KMS-11 (cell line): Measurements from ENCODE around the gene ZNF214.

ENCODE experiments used
- H2AFZ ChIP-seq: fragments of 200-600 bp; sonication (generic); 2 replicates; pipeline ENCODE4 v1.6.1; 2016; ENCODE audit warnings: antibody characterized with exemption, mixed run types, low read depth
- H3K27ac ChIP-seq: fragments of 200-600 bp; sonication (generic); 2 replicates; pipeline ENCODE4 v1.6.1; 2016; ENCODE audit warnings: mild to moderate bottlenecking, mixed run types
- H3K27me3 ChIP-seq: fragments of 200-600 bp; sonication (generic); 2 replicates; pipeline ENCODE4 v1.6.1; 2017; ENCODE audit warnings: mild to moderate bottlenecking, low read depth, mixed run types, moderate library complexity; ENCODE audit not compliant: insufficient read depth
- H3K36me3 ChIP-seq: fragments of 200-600 bp; sonication (generic); 2 replicates; pipeline ENCODE4 v1.6.1; 2017; ENCODE audit warnings: mild to moderate bottlenecking, mixed run types; ENCODE audit not compliant: insufficient read depth
- H3K4me1 ChIP-seq: fragments of 200-600 bp; sonication (generic); 2 replicates; pipeline ENCODE4 v1.6.1; 2016; ENCODE audit warnings: mild to moderate bottlenecking, low read depth, mixed run types; ENCODE audit not compliant: poor library complexity, severe bottlenecking
- H3K4me2 ChIP-seq: fragments of 200-600 bp; sonication (generic); 2 replicates; pipeline ENCODE4 v1.7.0; 2016; ENCODE audit warnings: mild to moderate bottlenecking, mixed run types
- H3K4me3 ChIP-seq: fragments of 200-600 bp; sonication (generic); IDR thresholded peaks from 2 replicates; pipeline ENCODE4 v1.6.1; 2017; ENCODE audit warnings: low read depth, low read length, mixed read lengths; ENCODE audit not compliant: insufficient read depth
- H3K79me2 ChIP-seq: fragments of 200-600 bp; sonication (generic); 2 replicates; pipeline ENCODE4 v1.6.1; 2016; ENCODE audit warnings: low read depth, mixed run types; ENCODE audit not compliant: insufficient read depth
- H3K9ac ChIP-seq: fragments of 200-600 bp; sonication (generic); 2 replicates; pipeline ENCODE4 v1.6.1; 2016; ENCODE audit warnings: mild to moderate bottlenecking, mixed run types
- H4K20me1 ChIP-seq: fragments of 200-600 bp; sonication (generic); 2 replicates; pipeline ENCODE4 v1.6.1; 2016; ENCODE audit warnings: mild to moderate bottlenecking, mixed run types; ENCODE audit not compliant: insufficient read depth
- CTCF ChIP-seq: fragments of 200-600 bp; sonication (generic); conservative IDR thresholded peaks from 2 replicates; pipeline ENCODE4 v1.6.1; 2017; ENCODE audit warnings: low read depth, mild to moderate bottlenecking, antibody characterized with exemption, low read length, moderate library complexity, mixed read lengths

ZNF214 gene

GRCh38 chr11:7056828-7057513 lies 36.8 kb upstream of the ZNF214 start:
- no peak overlapping the region for H3K4me2 ChIP-seq
- TF ChIP-seq CTCF = no peak
- H3K36me3 ChIP-seq = no peaks in the 10 kb centered on the region
- H3K4me3 ChIP-seq = no peak overlapping the region
- no peaks in the 10 kb centered on the region for H3K27me3 ChIP-seq
- no peaks in the 10 kb centered on the region for H3K79me2 ChIP-seq
- H3K27ac ChIP-seq = no peak overlapping the region
- no peaks in the 10 kb centered on the region for H4K20me1 ChIP-seq
- no peaks in the 10 kb centered on the region for H3K4me1 ChIP-seq
- no peak overlapping the region for H2AFZ ChIP-seq
- no peak overlapping the region for H3K9ac ChIP-seq

- H2AFZ ChIP-seq = no peak overlapping the region
- H3K4me1 ChIP-seq = peaks cover 3% of the 10 kb centered on the region
- no peak overlapping the region for H3K4me3 ChIP-seq
- H3K4me2 ChIP-seq = no peak overlapping the region
- H3K27me3 ChIP-seq = no peaks in the 10 kb centered on the region
- H4K20me1 ChIP-seq = no peaks in the 10 kb centered on the region
- no peak overlapping the region for H3K9ac ChIP-seq
- H3K79me2 ChIP-seq = no peaks in the 10 kb centered on the region
- no peak for TF ChIP-seq CTCF
- H3K27ac ChIP-seq = no peak overlapping the region
- H3K36me3 ChIP-seq = no peaks in the 10 kb centered on the region
These were observed 30.0 kb upstream of the ZNF214 start for GRCh38 chr11:7050191-7050590.

- no peaks in the 10 kb centered on the region for H3K79me2 ChIP-seq
- H3K36me3 ChIP-seq = no peaks in the 10 kb centered on the region
- no peak overlapping the region for H2AFZ ChIP-seq
- no peaks in the 10 kb centered on the region for H4K20me1 ChIP-seq
- H3K9ac ChIP-seq = no peak overlapping the region
- H3K4me1 ChIP-seq = peaks cover 3% of the 10 kb centered on the region
- no peak overlapping the region for H3K4me3 ChIP-seq
- H3K4me2 ChIP-seq = no peak overlapping the region
- H3K27me3 ChIP-seq = no peaks in the 10 kb centered on the region
- no peak for TF ChIP-seq CTCF
- H3K27ac ChIP-seq = no peak overlapping the region
These were observed 26.5 kb upstream of the ZNF214 start for GRCh38 chr11:7046474-7047175.

GRCh38 chr11:7034019-7034418 lies 13.9 kb upstream of the ZNF214 start:
- Histone ChIP-seq H3K9ac (no peak overlapping the region), H3K4me2 (no peak overlapping the region)

More at GRCh38 chr11:7034019-7034418, 13.9 kb upstream of the ZNF214 start:
- no peaks in the 10 kb centered on the region for H3K36me3 ChIP-seq
- no peaks in the 10 kb centered on the region for H4K20me1 ChIP-seq
- no peaks in the 10 kb centered on the region for H3K79me2 ChIP-seq
- H2AFZ ChIP-seq = no peak overlapping the region
- H3K4me3 ChIP-seq = no peak overlapping the region
- peaks cover 19% of the 10 kb centered on the region for H3K4me1 ChIP-seq
- TF ChIP-seq CTCF = no peak
- H3K27me3 ChIP-seq = no peaks in the 10 kb centered on the region
- H3K27ac ChIP-seq = no peak overlapping the region
